Gastrocnemius medialis (tissue), 4 donors: Measurements from ENCODE around the gene GRIK3.

ENCODE experiments used
- CTCF ChIP-seq, 5 experiments: fragments of 450-650 bp in 3 of 5; fragments of 200-600 bp in 2 of 5; sonication (generic) in 2 of 5; IDR thresholded peaks in 4 of 5; conservative IDR thresholded peaks in 1 of 5; 1 replicate in 4 of 5; 2 replicates in 1 of 5; pipeline ENCODE4 v1.5.1; 2016 to 2019; ENCODE audit warnings: antibody characterized with exemption in 5 of 5, mild to moderate bottlenecking in 3 of 5, moderate library complexity in 3 of 5
- POLR2A ChIP-seq, 2 donors: fragments of 450-650 bp; IDR thresholded peaks; one replicate each; pipeline ENCODE4 v1.6.1; 2017; ENCODE audit warnings: antibody characterized with exemption in 2 of 2, mild to moderate bottlenecking in 2 of 2, moderate library complexity in 2 of 2

DNA sequence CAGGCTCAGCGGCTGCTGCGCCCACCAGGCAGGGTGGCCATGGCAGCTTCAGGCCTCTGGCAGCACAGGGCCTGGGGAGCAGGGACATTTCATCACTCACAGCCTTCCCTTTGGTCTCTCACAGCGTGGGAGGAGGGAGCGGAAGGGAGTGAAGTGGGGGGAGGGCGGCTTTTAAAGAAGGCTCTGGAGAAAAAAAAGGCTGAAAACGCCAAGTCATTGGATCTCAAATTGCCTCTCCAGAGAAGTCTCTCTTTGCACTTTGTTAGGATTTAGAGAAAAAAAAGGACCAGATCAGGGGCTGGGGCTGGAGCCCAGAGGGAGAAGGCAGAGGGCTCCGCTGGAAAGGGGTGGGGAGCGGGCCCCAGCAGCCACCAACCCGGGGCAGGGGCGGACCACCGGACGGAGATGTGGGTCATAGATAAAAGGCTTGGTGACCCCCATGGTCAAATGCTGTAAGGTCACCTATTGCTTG, 209.9 kb downstream of the GRIK3 start:
- TF ChIP-seq CTCF (IDR thresholded peaks at IDR 0.05 in 4 of 5, conservative IDR thresholded peaks at IDR 0.05 in 1 of 5) (no peak), POLR2A (IDR thresholded peaks at IDR 0.05) (no peak)
